LNCAP (cell line): ENCODE measurements around the gene PPP2R1B.

Source experiments
- CTCF ChIP-seq: fragments of 450-650 bp; IDR thresholded peaks from 2 replicates; pipeline ENCODE4 v1.5.1; 2017; ENCODE audit warnings: mild to moderate bottlenecking

The PPP2R1B gene

GRCh38 chr11:111792955-111793500, 26.8 kb upstream of the PPP2R1B start:
- no peak for TF ChIP-seq CTCF

GRCh38 chr11:111792314-111792713, 26.1 kb upstream of the PPP2R1B start:
- no peak for TF ChIP-seq CTCF

- no peak for TF ChIP-seq CTCF
Observed at GRCh38 chr11:111788464-111788863, 22.3 kb upstream of the PPP2R1B start.

- no peak for TF ChIP-seq CTCF
Observed at GRCh38 chr11:111788051-111788450, 21.9 kb upstream of the PPP2R1B start.

- TF ChIP-seq CTCF = no peak
Observed at GRCh38 chr11:111785886-111786412, 19.8 kb upstream of the PPP2R1B start.

GRCh38 chr11:111785076-111785475, 18.9 kb upstream of the PPP2R1B start:
- TF ChIP-seq CTCF = no peak

GRCh38 chr11:111782109-111782741, 16.0 kb upstream of the PPP2R1B start:
- TF ChIP-seq CTCF = no peak
